Activated CD4-positive, alpha-beta T cell treated with anti-CD3 and anti-CD28 coated beads, Interleukin-2, amount 50 U/mL, for 1 hour (primary cell): ENCODE results near the gene RAB6B.

Experiments
- DNase-seq: peaks from one replicate; pipeline ENCODE4 v3.0.0-alpha.2; 2020

RAB6B gene

DNA sequence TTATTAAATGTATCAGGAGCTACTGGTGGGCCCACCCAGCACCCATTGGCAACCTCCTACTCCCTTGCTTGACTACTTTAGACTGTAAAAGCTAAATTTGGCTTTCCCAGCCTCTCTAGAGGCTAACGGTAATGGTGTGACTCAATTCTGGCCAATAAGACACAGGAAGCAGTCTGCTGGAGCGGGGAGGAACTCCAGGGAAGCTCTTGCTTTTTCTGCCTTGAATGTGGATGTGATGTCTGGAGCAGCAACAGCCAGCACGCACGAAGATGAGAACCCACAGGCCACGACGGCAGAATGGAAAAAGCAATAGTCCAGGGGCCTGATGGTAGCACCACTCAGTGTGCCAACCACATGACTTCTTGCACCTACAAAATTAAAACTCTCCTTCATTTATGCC lies 39.9 kb downstream of the RAB6B start:
- no peak for DNase-seq

DNA sequence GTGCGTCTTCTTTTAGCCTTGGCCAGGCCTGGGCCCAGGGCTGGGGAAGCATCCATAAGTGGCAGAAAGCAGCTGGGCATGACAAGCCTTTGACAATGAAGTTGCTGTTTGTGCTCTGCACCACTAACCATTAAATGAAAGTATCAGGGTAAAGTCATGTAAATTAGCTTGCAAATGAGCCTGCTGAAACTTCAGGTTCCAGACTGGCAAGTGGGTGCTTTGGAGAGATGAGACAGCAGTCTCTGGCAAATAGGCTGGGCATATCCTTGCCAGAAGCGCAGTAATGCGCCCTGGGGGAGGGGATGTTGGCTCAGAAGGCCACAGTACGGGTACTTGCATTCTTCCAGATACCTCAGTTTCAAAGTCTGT lies 40.7 kb downstream of the RAB6B start:
- no peak for DNase-seq

DNA sequence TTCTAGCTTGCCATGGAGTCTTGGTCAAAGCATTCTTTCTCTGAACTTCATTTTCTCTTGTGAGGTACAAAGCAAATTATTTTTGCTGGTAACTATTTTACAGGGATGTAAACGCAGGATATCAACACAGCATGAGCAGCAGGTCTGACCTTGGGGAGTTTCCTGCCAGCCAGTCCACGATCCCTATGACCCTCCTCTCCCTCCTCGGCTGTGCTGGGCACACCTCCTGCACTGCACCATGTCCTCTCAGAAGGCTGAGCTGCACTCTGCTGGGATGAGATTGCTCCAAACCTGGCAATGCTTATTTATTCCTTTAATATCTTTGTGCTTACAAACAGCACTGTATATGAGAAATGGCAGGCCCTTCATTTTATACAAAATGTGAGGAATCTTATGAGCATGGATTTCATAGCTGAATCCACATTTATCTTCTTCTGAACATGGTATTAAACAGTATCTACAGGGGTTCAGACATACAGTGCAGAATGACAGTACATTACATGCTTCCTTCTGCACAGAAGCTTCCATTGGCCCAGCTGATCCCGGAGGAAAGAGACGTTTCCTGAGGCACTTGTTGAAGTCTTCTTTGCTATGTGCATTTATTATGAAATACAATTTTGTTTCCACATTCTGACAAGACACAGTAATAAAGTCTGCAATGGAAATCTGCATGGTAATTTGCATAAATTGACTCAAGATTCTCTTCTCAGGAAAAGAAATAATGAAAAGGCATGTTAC lies 41.2 kb downstream of the RAB6B start:
- no peak for DNase-seq

DNA sequence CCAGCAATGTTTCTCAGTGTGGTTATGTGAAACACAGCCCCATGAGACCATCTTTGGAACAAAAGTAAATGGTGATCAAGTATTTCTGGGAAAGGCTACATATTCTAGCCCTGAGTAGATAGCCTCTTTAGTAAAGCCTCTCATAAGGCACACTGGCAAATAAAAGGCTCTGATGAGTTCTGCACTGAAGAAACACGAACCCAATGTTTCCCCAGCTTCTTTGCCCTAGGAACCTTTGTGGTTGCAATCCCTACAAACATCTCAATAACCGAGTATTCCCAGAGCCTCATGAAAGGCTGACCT lies 41.8 kb downstream of the RAB6B start:
- no peak for DNase-seq

DNA sequence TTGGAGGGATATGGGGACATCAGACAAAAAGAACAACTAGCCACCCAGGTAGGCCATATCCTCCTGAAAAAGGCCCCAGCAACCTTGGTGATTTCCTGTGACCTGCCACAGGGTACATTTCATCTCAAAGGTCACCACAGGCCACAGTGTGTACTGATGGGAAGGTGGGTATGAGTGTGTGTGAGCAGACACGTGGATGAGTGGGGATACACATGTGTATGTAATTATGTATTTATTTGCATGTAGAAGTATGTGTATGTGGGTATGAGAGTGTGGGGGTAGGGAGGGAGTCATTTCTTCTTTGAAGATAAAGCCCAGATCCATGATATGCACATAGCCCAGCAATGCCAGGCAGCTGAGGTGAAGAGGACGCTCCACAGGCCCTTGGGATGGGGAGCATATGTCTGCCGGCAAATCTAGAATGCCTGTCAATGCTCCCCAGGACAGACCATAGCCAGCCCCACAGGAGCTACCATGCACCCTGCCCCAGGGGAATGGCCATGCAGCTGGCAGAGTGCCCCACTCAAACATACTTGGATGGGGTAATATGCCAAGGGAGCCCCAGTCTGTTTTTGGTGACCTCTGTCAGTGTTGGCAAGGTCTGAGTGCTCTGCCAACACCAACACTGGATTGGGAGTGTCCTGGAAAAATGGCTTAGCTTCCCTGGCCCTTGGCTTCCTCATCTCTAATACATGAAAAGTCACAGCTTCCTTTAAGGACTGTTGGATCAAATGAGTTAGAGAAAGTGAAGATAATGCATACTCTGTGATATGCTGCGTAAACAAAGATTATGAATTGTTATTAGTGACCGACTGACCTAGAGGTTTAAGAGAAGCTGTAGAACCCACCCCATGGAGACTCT lies 42.4 kb downstream of the RAB6B start:
- no peak for DNase-seq

DNA sequence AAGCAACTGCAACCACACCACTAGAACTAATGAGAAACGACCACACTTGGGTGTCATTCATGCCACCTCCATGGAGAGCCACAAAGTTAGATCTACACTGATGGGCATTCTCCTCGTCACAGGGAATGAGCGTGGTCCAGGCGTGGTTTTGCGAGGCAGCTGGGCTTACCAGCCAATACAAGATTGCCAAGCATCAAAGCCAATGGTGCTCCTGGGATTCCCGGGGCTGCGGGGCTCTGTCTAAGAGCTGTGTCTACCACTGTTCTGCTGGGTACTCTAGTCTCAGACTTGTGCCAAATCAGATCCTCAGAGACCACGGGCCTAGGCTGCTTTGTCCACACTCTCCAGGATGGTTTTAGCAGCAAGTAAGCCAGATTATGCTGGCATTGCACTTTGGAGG lies 43.8 kb downstream of the RAB6B start:
- DNase-seq = no peak

DNA sequence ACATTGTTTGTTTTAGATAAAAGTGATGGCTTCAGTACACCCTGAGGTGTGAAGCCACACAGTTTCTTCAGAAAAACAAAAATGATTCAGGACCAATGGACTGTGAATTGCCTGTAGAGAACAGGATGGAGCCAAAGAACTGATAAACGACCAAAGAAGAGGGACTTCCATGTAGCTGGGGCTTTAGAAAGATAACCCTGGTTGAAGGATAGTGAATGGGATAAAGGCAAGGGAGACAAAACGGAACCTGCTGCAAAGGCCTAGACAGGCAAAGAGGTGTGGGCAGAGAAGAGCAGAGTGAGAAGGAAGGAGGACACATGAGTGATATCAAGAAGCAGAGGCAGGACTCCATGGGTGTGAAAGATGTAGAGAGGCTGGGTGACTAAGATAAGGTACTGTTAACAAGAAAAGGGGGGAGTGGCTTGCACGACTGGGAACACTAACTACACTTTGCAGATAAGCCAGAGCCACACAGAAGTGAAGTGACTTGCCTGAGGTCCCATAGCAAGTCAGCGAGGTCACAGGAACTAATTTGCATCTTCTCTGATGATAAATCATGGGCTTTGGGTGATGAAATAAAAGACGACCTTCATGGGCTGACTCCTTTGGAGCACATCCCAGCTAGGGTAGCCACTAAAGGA lies 44.3 kb downstream of the RAB6B start:
- no peak for DNase-seq

DNA sequence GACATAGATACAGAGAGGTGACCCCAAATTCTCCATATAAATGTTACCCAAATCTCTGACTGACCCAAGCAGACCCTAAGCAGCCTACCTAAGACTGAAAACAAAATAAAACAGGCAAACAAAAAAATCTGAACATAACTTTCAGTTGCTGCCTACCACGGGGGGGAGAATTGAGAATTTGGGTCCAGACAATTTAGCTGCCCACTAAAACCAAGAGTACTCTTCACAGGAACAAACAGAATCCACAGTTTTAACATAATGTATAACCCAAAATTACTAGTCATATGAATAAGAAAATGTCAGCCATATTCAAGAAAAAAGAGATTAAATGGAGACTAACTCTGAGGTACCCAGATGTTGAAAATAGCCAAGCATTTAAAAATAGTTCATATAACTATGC lies 45.6 kb downstream of the RAB6B start:
- DNase-seq = no peak

DNA sequence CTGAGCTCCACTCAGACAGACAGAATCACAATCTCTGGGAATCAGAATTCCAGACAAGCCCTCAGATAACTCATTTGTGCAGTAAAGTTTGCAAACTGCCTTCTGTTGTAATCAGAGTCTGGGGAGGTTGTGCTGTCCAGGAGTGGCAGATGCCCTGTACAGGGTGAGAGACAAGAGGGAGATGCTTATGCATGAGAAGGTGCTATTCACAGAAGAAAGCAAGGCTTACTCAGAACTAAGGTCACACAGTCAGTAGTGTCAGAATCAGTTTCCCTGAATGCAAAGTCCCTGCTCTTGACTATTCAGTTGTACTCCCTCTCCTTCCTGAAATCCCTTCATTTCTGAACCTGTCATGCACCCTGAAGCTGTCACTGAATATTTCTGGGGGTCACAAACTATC lies 46.3 kb downstream of the RAB6B start:
- DNase-seq = no peak

DNA sequence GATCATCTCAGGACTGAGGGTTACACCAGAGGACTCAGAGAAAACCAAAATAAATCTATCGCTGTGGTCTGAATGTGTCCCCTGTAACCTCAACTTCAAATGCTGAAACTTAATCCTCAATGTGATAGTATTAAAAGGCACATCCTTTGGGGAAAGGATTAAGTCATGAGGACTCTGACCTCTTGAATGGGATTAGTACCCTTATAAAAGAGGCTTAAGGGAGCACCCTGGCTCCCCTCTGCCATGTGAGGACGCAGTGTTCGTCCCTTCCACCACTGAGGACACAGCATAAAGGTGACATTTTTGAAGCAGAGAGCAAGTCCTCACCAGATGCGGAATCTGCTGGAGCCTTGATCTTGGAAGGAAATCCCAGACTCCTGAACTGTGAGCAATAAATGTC lies 50.6 kb downstream of the RAB6B start:
- no peak for DNase-seq

DNA sequence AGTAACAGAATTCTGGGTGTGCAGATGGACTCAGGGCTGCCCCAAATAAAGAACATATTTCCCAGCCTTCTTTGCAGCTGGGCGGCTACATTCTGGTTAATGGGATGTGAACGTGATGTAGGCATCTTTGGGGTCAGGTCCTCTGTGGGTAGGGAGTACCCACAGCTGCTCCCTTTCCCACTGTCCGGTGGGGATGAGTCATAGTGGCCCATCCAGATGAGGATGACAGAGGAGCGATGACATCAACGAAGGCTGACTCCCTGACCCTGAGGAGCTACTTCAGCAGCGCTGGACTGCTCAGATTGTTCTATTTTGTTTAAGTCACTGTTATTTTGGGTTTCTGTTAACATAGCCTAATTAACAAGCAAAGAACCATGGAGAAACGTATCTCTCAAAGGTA lies 52.0 kb downstream of the RAB6B start:
- DNase-seq = no peak

DNA sequence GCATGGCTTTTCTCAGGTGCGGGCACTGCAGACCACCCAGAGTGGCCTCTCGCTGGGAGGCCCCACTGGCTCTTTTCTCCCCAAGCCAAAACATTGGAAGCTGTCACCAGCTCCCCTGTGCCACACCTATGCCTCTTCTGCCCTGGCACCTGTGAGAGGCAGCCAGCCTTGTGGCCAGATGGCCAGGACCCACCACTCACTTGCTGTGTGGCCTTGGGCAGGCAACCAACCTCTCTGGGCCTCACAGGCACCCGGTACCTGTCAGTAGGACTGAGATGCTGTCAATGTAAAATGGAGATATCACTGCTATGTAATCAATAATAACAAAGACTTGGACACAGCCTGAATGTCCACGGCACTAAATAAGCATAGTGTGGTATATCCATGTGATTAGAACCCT lies 53.5 kb downstream of the RAB6B start:
- DNase-seq = no peak

DNA sequence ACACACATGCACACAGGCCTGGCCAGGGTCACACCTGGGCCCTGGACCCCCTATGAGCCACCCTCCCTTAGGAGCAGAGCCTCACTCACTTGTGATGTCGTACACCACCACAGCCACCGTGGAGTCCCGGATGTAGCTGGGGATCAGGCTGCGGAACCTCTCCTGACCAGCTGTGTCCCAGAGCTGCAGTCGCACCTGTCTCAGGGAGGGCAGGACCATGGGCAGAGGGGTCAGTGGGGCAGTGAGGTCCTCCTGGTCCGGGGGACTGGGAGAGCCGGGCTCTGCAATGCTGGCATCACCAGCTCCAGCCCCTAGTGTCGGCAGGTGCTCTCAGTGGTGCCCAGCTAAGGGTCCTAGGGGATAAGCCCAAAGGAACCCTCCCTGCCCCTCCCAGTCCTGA lies 54.5 kb downstream of the RAB6B start:
- DNase-seq = no peak

DNA sequence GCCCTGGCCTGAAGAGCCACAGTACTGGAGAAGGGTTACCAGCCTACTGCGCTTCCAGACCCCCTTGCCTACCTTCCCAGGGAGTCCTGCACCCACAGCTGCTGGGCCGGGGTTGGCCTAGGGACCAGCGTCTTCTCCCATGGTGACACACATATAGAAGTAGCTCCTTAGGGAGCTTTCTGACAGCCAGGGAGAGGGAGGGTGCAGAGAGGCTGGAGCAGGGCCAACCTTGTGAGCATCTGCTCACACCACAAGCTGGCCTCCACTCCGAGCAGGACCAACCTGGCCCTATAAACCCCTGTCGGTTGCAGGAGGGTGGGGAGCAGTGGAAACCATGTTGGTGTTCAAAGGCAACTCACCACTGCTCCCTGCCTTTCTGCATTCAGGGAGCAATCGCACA lies 54.9 kb downstream of the RAB6B start:
- no peak for DNase-seq

DNA sequence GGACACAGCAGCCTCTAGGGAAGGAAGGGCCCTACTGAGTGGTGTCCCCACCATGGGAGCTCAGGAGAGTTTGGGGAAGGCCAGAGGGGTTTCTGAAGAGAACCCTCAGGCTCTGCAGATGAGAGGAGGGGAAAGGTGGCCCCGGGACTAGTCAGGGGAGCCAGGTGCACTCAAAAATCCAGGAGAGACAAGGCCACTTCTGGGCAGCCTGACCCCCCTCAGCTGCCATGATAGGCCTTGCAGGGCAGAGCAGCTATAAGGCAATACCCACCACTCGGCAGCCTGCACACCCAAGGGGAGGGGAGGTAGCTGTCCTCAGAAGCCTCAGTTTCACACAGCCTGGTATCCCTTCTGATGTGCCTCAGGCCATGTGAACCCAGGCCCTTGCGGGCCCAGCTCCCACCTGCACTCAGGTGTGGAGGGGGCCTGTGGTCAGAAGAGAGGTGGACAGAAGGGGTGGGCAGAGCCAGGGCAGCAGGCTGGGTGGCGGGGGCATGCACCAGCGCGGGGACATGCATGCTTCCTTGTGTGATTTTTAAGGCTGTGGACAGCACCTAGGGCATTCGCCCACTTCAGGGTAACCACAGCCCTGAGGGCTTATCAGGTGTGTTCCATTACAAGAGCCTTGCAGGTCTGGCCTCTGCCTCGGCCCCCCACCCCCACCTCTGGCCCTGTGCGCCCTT lies 55.5 kb downstream of the RAB6B start:
- no peak for DNase-seq

DNA sequence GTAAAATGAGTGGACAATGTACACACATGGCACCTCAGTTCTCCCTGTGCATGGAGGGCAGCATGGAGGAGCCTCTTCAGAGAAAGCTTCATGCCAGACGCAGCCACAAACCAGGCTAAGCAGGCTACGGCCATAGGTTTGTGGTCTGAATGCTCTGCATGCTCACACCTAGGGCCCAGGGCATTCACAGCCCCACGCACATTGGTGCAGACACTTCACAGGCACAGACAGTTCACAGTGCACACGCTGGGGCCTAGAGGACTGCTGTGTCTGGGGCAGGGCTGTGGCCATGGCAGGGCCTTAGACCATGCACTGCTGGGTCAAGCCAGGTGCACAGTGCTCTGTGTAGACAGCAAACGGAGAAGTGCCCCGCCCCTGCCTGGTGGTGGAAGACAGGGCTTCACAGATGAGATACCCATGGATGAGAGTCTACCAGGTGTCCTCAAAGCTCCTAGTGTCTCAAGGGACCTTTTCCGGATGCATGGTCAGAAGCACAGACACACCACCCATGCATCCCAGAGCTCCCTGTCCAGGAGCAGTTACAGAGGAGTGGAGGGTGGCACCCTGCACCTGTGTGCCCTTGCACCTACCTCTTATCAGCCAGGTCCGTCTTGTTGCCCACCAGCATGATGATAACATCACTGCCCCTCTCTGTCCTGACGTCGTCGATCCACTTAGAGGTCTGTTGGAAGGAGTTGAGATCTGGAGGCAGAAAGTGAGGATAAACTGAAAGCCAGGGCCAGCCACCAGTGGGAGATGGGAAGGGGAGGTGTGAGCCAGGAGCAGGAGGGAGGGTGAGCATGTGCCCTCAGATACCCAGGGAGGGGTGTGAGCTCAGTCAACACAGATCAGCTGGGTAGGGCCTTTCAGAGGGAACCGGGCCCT lies 56.5 kb downstream of the RAB6B start:
- no peak for DNase-seq

DNA sequence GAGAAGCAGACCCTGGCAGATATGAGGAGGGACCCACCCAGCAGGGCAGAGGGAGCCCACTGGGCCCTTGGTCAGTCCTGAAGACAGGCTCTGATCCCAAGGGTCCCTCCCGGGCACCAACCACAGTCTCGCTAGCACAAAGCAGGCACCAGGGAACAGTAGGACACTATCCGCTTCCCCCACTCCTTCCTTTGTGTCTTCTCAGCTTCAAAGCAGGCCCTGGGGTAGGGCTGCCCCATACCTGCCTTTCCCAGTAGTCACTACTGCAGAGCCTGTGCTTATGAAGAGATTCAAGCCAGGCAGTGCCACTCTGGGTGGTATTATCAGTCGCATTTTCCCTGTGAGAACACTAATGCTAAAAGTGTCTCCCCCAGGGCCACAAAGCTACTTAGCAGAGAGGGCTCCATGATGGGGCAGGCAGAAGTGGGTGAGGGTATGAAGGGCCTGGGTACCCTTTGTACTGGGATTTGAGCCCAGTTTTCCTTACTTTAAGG lies 57.3 kb downstream of the RAB6B start:
- no peak for DNase-seq

DNA sequence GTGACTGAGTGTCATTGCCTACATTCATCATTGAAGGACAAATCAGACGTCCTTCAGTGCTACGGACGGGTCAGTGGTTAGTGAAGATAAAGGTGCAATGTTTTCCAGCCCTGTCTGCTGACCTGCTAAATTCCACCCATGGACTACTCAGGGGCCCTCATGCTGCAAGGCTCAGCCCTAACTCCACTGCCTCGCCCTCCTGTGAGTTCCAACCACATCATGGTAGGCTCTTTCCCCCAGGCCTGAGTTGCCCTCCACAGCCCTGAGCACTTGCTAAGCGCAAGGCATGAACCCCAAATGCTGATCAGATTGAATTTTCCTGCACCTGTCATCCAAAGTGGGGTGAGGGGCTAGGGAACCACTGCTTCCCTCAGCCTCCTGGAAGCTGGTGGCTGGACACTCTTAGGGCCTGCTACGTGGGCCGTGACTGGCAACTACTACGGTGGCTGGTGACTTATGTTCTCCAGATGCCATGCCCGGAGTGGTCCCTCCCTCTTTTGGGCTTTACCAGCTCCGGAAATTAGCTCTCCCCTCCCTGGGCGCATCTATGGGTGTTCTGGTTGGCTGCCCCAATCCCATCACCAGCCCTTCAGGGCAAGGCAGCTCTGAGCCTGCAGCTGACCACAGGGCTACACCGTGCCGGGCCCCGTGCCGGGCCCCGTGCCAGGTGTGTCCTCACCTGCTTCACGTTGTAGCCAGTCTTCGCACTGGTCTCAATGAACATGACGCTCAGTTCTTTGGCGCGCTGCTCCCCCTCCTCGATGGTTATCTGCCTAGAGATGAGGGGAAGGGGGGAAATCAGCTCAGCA lies 58.0 kb downstream of the RAB6B start:
- no peak for DNase-seq

DNA sequence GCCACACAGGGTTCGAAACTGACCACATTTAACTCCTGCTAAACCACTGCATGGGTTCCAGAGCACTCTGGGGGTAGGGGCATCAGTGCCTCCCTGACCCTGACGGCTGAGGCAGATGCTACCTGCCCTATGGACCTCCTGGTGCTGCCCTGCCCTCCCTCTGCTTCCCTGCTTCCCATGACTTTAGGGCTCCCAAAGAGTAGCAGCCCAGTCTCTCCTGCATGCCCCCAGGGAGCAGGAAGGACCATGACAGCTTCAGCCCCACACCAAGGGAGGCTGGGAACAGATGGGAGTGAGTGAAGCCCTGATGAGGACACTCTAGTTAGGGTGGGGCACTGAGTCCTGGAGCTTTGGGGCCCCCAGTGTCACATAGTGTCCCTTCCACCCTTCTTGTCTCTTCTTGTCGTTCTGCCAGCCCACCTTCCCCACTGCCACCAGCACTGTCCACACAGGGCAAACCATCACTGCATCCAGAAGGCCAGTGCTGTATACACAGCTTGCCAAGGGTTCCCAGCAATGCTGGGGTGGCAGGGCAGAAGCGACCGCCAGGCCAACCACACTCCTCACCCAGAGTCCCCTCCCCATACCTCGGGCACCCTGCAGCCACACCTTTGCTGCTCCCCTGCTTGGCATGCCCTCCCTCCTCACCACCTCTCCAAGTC lies 59.1 kb downstream of the RAB6B start:
- no peak for DNase-seq

DNA sequence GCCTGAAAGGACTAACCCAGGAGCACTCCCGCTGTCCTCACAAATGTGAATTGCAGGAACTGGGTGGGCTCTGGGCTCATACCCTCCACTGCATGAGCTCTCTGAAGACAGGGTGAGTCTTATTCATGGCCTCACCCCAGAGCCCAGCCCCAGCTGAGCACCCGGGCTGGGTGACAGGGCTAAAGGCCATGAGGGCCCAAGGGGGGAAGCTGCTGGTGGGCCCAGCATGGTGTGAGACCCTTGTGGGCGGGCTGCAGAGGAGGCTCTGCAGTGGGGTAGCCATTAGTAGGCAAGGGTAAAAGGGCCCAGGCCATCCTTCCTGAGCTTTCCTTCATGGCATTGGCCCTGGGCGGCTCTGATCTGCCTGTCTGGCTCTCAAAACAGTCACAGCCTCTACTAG lies 59.7 kb downstream of the RAB6B start:
- DNase-seq = no peak

DNA sequence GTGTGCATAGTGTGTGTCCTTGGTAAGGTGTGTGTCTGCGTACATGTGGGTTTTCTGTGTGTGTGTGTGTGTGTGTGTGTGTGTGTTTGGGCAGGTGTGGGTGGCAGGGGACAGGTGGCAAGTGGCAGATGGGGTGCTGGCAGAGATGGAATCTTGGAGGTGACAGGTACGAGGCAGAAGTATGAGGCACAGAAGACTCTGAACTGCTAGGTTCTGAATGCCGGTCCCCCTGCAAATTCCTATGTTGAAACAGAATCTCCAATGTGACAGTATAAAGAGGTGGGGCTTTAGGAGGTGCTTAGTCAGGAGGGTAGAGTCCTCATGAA lies 60.3 kb downstream of the RAB6B start:
- no peak for DNase-seq
